Choroid plexus epithelial cell (primary cell): ENCODE results near the gene OFD1.
A peak's percentile ranks its signal among the peaks of the same experiment; 100 is the strongest.

Experiments used
- DNase-seq: peaks from one replicate; pipeline ENCODE4 v3.0.0-alpha.2; 2010; ENCODE audit warnings: low read depth
- H3K4me3 ChIP-seq: 2 replicates; pipeline ENCODE4 v1.5.1; 2011; ENCODE audit warnings: low read depth, mild to moderate bottlenecking, control low read depth, low read length, moderate library complexity
- TF ChIP-seq, protein P1 (sequence below): conservative IDR thresholded peaks from 2 replicates; pipeline ENCODE4 v1.5.1; 2011; ENCODE audit warnings: low read depth, mild to moderate bottlenecking, control low read depth, inconsistent platforms, low read length, moderate library complexity

The OFD1 gene

GRCh38 chrX:13734278-13735172 lies at the start of gene OFD1, which contains the start of gene TRAPPC2:
Gene OFD1 (plus strand): TSS chrX:13734748. CDS start chrX:13735072, 324 bp downstream.
Gene TRAPPC2 (minus strand): TSS chrX:13734620. CDS start chrX:13719963, 14,657 bp downstream.
- peak within 1 kb of the TSS; percentile 77 for H3K4me3 ChIP-seq
- DNase-seq = peak; percentile 95
- TF ChIP-seq, protein P1, sequence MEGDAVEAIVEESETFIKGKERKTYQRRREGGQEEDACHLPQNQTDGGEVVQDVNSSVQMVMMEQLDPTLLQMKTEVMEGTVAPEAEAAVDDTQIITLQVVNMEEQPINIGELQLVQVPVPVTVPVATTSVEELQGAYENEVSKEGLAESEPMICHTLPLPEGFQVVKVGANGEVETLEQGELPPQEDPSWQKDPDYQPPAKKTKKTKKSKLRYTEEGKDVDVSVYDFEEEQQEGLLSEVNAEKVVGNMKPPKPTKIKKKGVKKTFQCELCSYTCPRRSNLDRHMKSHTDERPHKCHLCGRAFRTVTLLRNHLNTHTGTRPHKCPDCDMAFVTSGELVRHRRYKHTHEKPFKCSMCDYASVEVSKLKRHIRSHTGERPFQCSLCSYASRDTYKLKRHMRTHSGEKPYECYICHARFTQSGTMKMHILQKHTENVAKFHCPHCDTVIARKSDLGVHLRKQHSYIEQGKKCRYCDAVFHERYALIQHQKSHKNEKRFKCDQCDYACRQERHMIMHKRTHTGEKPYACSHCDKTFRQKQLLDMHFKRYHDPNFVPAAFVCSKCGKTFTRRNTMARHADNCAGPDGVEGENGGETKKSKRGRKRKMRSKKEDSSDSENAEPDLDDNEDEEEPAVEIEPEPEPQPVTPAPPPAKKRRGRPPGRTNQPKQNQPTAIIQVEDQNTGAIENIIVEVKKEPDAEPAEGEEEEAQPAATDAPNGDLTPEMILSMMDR = no peak

GRCh38 chrX:13685126-13685763 lies 49.3 kb upstream of the OFD1 start:
- no peak overlapping the region for H3K4me3 ChIP-seq
- TF ChIP-seq, protein P1 = no peak
- peak; percentile 29 for DNase-seq

- TF ChIP-seq, protein P1 = no peak
- no peak overlapping the region for H3K4me3 ChIP-seq
- DNase-seq = no peak
Observed at GRCh38 chrX:13687203-13687602, 47.3 kb upstream of the OFD1 start.

DNA sequence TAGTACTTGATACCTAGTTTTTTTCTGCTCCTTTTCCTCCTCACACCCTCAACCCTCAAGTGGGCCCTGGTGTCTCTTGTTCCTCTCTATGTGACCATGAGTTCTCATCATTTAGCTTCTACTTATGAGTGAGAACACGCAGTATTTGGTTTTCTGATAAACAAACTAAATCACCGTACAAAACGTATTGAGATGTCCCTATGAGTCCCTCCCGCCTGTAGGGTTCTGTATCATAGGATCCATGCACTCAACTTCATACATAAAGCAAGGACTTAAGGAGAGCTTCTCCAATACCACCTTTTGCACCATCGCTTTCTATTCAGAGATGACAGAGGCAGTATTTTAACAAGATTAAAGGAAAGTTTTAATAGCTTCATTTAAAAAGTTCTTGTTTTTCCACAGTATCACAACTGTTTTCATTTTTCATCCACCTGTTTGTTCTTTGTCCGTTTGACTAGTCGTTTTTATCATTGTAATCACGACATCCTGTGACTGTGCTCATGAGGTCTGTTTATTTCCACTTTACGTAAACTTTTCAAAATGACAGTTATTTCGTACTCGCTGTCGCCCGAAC lies 46.1 kb upstream of the OFD1 start:
- no peak for DNase-seq
- H3K4me3 ChIP-seq = peak overlapping the region; percentile 77

GRCh38 chrX:13688958-13689740 lies 45.4 kb upstream of the OFD1 start, which contains the start of gene RAB9A:
Gene RAB9A (plus strand): TSS chrX:13689128. CDS start chrX:13708747, 19,619 bp downstream.
- peak within 1 kb of the TSS; percentile 77 for H3K4me3 ChIP-seq
- peak; percentile 65 for DNase-seq
- TF ChIP-seq, protein P1 = no peak

More for the DNA sequence above, 46.1 kb upstream of the OFD1 start:
- TF ChIP-seq, protein P1 = no peak

- TF ChIP-seq, protein P1 = no peak
- peak overlapping the region; percentile 77 for H3K4me3 ChIP-seq
- peak; percentile 29 for DNase-seq
Observed at GRCh38 chrX:13689741-13690211, 44.8 kb upstream of the OFD1 start.
